B cell (primary cell): Measurements from ENCODE around the gene JCHAIN.

ENCODE experiments used
- EZH2 ChIP-seq: IDR thresholded peaks from 2 replicates; pipeline ENCODE4 v1.6.1; 2012; ENCODE audit warnings: borderline replicate concordance, low read depth, mild to moderate bottlenecking, moderate library complexity, low read length; ENCODE audit not compliant: insufficient read depth, poor library complexity, severe bottlenecking
- TF ChIP-seq, protein P1 (sequence below): fragments of 200-600 bp; IDR thresholded peaks from one replicate; pipeline ENCODE4 v1.8.0; 2022; ENCODE audit warnings: antibody characterized with exemption, mild to moderate bottlenecking

DNA sequence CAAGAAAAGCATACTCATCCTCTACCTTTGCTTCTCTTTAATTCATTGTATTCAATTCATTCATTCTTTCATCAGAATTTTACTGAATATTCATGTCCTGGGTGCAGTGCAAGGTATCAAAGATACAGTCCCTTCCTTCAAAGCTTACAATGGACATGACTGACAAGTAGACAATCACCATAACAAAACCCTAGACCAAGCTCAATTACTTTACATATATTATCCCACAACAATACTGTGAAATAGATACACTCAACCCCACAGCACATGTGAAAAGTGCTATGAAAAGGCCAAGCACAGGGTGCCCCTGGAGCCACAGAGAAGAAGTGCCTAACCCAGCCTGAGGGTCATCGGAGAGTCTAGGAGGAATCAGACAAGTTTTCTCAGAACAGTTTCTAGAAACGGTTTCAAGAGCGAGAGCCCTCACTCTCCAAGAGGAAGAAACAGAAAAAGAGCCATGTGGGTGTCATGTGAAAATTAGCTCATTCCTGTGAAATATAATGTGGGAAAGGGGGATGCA lies 58.9 kb downstream of the JCHAIN start:
- TF ChIP-seq EZH2: no peak
- TF ChIP-seq, protein P1, sequence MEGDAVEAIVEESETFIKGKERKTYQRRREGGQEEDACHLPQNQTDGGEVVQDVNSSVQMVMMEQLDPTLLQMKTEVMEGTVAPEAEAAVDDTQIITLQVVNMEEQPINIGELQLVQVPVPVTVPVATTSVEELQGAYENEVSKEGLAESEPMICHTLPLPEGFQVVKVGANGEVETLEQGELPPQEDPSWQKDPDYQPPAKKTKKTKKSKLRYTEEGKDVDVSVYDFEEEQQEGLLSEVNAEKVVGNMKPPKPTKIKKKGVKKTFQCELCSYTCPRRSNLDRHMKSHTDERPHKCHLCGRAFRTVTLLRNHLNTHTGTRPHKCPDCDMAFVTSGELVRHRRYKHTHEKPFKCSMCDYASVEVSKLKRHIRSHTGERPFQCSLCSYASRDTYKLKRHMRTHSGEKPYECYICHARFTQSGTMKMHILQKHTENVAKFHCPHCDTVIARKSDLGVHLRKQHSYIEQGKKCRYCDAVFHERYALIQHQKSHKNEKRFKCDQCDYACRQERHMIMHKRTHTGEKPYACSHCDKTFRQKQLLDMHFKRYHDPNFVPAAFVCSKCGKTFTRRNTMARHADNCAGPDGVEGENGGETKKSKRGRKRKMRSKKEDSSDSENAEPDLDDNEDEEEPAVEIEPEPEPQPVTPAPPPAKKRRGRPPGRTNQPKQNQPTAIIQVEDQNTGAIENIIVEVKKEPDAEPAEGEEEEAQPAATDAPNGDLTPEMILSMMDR: no peak
